SK-N-MC (cell line): ENCODE data around the gene KIF21B.

Source experiments
- EZH2 ChIP-seq: fragments of 200-600 bp; sonication (generic); IDR thresholded peaks from one replicate; pipeline ENCODE4 v1.6.1; 2017; ENCODE audit warnings: antibody characterized with exemption
- FOXP2 ChIP-seq: optimal IDR thresholded peaks from 2 replicates; pipeline ENCODE3; 2011; ENCODE audit warnings: mild to moderate bottlenecking, moderate library complexity; ENCODE audit not compliant: insufficient read depth; ENCODE audit errors: extremely low read length, control extremely low read depth
- POLR2AphosphoS5 ChIP-seq: IDR thresholded peaks from 2 replicates; pipeline ENCODE4 v1.6.1; 2012; ENCODE audit warnings: mild to moderate bottlenecking, low read depth, low read length, borderline replicate concordance

DNA sequence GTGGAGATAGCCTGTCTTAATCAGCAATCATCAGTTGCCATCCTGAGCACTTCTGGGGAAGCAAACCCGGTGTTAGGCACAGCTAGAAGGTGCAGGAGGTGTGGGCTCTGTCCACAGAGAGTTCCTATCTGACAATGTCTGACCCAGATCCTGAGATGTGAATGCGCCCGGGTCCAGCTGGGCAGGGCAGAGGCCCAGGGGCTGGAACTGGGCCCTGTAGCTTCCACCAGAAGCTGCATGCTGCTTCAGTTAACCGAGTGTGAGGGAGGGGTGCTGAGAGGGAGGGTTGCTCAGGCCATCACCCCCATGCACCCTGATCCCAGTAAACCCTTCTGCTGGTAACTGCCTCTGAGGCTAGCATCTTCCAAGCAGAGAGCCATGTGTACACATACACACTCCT is 42.2 kb downstream of the KIF21B start:
- TF ChIP-seq EZH2 (no peak), POLR2AphosphoS5 (no peak), FOXP2 (no peak)
